ENCODE data around the gene LDB2.

Gene LDB2

GRCh38 chr4:16672421-16672820 is 226.0 kb downstream of the LDB2 start:
- H3K4me3 ChIP-seq (ENCODE audit: low read depth, low read length): no peak overlapping the region
- DNase-seq (ENCODE audit: low read depth): no peak
- TF ChIP-seq CTCF (IDR thresholded peaks at IDR 0.05; ENCODE audit: control insufficient read depth, extremely low read depth, insufficient read depth): no peak

DNA sequence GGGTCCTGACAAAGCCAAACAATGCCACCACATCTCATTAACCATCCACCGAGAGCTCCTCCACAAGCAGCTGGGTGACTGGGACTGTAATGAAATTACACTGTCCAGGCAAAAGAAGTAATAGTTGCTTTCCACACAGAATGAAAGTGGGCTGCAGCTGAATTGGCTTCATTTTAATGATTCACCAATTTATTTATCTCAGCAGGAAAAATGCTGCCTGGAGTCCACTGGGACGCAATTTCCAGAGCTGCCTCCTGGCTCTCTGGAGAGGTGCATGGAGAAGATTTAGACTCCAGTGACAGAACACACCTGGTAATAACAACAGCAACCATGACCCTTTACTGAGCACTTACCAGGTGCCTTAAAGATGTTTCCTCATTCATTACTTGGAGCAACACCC is 226.7 kb downstream of the LDB2 start:
- TF ChIP-seq CTCF (IDR thresholded peaks at IDR 0.05; ENCODE audit: control insufficient read depth, extremely low read depth, insufficient read depth): no peak
- H3K4me3 ChIP-seq (ENCODE audit: low read depth, low read length): no peak overlapping the region
- DNase-seq (ENCODE audit: low read depth): no peak

- no peak for TF ChIP-seq CTCF (IDR thresholded peaks at IDR 0.05; ENCODE audit: control insufficient read depth, extremely low read depth, insufficient read depth)
- H3K4me3 ChIP-seq (ENCODE audit: low read depth, low read length): no peak overlapping the region
- no peak for DNase-seq (ENCODE audit: low read depth)
Measured at GRCh38 chr4:16670727-16671126, 227.7 kb downstream of the LDB2 start.

DNA sequence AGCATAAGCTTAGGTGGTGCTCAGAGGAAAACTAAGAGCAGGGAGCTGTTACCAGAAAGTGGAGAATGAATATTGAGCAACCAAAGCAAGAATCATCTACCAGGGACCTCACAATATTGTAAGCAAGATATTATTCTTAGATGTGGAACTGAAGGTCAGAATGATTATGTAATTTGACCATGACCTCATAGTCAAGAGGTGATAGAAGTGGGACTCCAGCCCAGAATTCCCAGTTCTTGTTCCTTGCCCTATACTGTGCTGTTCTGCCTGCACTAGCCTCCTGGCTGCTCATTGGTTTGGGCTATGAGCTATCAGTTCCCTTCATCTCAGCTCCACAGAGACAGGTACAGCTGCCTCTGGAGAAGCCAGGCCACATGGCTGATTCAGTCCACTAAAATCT is 229.4 kb downstream of the LDB2 start:
- no peak overlapping the region for H3K4me3 ChIP-seq (ENCODE audit: low read depth, low read length)
- no peak for DNase-seq (ENCODE audit: low read depth)
- no peak for TF ChIP-seq CTCF (IDR thresholded peaks at IDR 0.05; ENCODE audit: control insufficient read depth, extremely low read depth, insufficient read depth)

DNA sequence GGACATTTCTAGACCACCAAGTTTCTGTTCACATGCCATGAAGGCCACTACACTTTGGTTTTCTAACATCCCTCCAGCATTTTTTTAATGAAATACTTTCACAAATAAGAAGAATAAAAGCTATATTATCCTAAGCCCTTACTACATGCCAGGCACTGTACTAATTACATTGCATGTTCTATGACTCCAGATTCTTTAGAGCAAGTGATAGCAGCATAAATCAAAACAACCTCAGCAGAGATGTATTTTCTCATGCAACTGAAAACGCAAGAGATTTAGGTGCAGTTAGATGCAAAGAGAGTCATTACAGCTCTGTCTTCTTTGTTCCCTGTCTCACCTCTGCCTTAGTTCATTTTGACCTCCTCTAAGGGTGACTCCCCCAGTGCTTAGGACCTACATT is 230.0 kb downstream of the LDB2 start:
- no peak for DNase-seq (ENCODE audit: low read depth)
- H3K4me3 ChIP-seq (ENCODE audit: low read depth, low read length): no peak overlapping the region
- no peak for TF ChIP-seq CTCF (IDR thresholded peaks at IDR 0.05; ENCODE audit: control insufficient read depth, extremely low read depth, insufficient read depth)

GRCh38 chr4:16667464-16667863 is 231.0 kb downstream of the LDB2 start:
- DNase-seq (ENCODE audit: low read depth): no peak
- no peak overlapping the region for H3K4me3 ChIP-seq (ENCODE audit: low read depth, low read length)
- TF ChIP-seq CTCF (IDR thresholded peaks at IDR 0.05; ENCODE audit: control insufficient read depth, extremely low read depth, insufficient read depth): no peak

DNA sequence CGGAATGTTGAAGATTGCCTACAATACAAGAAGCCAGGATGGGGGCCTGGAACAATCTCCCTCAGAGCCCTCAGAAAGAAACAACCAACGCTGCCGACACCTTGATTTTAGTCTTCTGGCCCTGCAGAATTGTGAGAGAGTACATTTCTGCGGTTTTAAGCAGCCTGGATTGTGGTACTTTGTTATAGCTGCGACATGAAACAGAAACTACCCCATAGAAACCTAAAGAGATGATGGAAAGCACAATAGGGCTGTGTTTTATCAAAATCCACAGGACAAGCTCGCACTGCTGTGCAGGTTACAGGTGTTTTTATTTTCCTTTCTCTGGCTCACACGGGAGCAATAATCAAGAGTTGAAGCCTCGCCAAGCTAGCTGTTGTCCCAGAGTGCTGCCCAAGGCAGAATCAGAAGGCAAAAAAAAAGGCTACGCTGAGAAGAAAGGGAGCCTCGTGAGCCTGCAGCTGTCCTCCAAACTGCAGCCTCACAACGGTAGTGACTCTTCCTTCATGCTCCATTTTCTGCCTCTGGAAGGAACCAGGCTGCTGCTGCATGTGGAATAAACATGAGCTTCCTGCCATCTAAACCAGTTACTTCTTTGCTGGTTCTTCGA is 232.4 kb downstream of the LDB2 start:
- no peak for DNase-seq (ENCODE audit: low read depth)
- no peak overlapping the region for H3K4me3 ChIP-seq (ENCODE audit: low read depth, low read length)
- TF ChIP-seq CTCF (IDR thresholded peaks at IDR 0.05; ENCODE audit: control insufficient read depth, extremely low read depth, insufficient read depth): no peak

Data from LNCaP clone FGC (cell line).